HepG2 (cell line): ENCODE results near the gene ZNRF3. TPM values are rescaled to one million over a fixed set of nuclear protein-coding genes. Genes with fewer than 3 reads are reported as not detected.

Source experiments
- ELF3 ChIP-seq: IDR thresholded peaks from 2 replicates; pipeline ENCODE4 v1.6.1; 2016; ENCODE audit warnings: missing genetic modification reagents, missing compliant biosample characterization
- FOXP1 ChIP-seq, 2 experiments: fragments of 450-650 bp in 1 of 2; IDR thresholded peaks; 2 replicates each; pipeline ENCODE4 v1.6.1; 2017 to 2018; ENCODE audit warnings: antibody characterized with exemption in 1 of 2
- KMT2A ChIP-seq: sonication (generic); formaldehyde crosslinking; IDR thresholded peaks from 2 replicates; pipeline ENCODE4 v1.4.0; 2020; ENCODE audit warnings: missing genetic modification reagents
- MIXL1 ChIP-seq: IDR thresholded peaks from 2 replicates; pipeline ENCODE4 v1.6.1; 2016
- NR3C1 ChIP-seq: sonication (generic); formaldehyde crosslinking; IDR thresholded peaks from 2 replicates; pipeline ENCODE4 v1.4.0; 2020; ENCODE audit warnings: missing genetic modification reagents
- PATZ1 ChIP-seq: sonication (generic); formaldehyde crosslinking; IDR thresholded peaks from 2 replicates; pipeline ENCODE4 v1.4.0; 2020; ENCODE audit warnings: missing genetic modification reagents
- PAXIP1 ChIP-seq: sonication (generic); formaldehyde crosslinking; conservative IDR thresholded peaks from 2 replicates; pipeline ENCODE4 v1.4.0; 2020; ENCODE audit warnings: mild to moderate bottlenecking, missing genetic modification reagents, moderate library complexity
- PHF8 ChIP-seq: sonication (generic); formaldehyde crosslinking; IDR thresholded peaks from 2 replicates; pipeline ENCODE4 v1.5.0; 2020; ENCODE audit warnings: missing genetic modification reagents
- RBM22 ChIP-seq: fragments of 200-400 bp; formaldehyde crosslinking; optimal IDR thresholded peaks from 2 replicates; pipeline ENCODE3; 2017; ENCODE audit warnings: mild to moderate bottlenecking, low read length, moderate library complexity
- REL ChIP-seq: sonication (generic); formaldehyde crosslinking; conservative IDR thresholded peaks from 2 replicates; pipeline ENCODE4 v1.8.0; 2022; ENCODE audit warnings: mild to moderate bottlenecking, missing genetic modification reagents, moderate library complexity
- SMYD3 ChIP-seq: sonication (generic); formaldehyde crosslinking; IDR thresholded peaks from 2 replicates; pipeline ENCODE4 v1.8.1; 2023; ENCODE audit warnings: mild to moderate bottlenecking, missing genetic modification reagents
- SOX13 ChIP-seq, 3 experiments: fragments of 450-650 bp in 1 of 3; sonication (generic) in 1 of 3; formaldehyde crosslinking in 1 of 3; IDR thresholded peaks in 2 of 3; conservative IDR thresholded peaks in 1 of 3; 2 replicates each; pipeline versions ENCODE4 v1.5.0 to v1.6.1; 2016 to 2020; ENCODE audit warnings: antibody characterized with exemption in 1 of 3, mild to moderate bottlenecking in 1 of 3, missing compliant biosample characterization in 1 of 3, missing genetic modification reagents in 1 of 3, moderate library complexity in 1 of 3
- TEAD3 ChIP-seq: optimal IDR thresholded peaks from 2 replicates; pipeline ENCODE3; 2016; ENCODE audit warnings: borderline replicate concordance
- ZMYM3 ChIP-seq: sonication (generic); formaldehyde crosslinking; IDR thresholded peaks from 2 replicates; pipeline ENCODE4 v1.5.1; 2020; ENCODE audit warnings: mild to moderate bottlenecking, missing genetic modification reagents
- ZNF275 ChIP-seq: sonication (generic); formaldehyde crosslinking; IDR thresholded peaks from 2 replicates; pipeline ENCODE4 v1.8.0; 2022; ENCODE audit warnings: missing genetic modification reagents, mild to moderate bottlenecking, inconsistent platforms, borderline replicate concordance
- ZNF292 ChIP-seq: sonication (generic); formaldehyde crosslinking; IDR thresholded peaks from 2 replicates; pipeline ENCODE4 v1.8.1; 2022; ENCODE audit warnings: mild to moderate bottlenecking, low read depth, missing genetic modification reagents, borderline replicate concordance
- ZNF3 ChIP-seq: IDR thresholded peaks from 2 replicates; pipeline ENCODE4 v1.7.0; 2017; ENCODE audit warnings: inconsistent platforms
- ZNF75D ChIP-seq: sonication (generic); formaldehyde crosslinking; IDR thresholded peaks from 2 replicates; pipeline ENCODE4 v1.8.1; 2023; ENCODE audit warnings: missing genetic modification reagents, mild to moderate bottlenecking, borderline replicate concordance
- ZNF761 ChIP-seq: sonication (generic); formaldehyde crosslinking; conservative IDR thresholded peaks from 2 replicates; pipeline ENCODE4 v1.4.0; 2020; ENCODE audit warnings: mild to moderate bottlenecking, missing genetic modification reagents
- ZSCAN31 ChIP-seq: sonication (generic); formaldehyde crosslinking; IDR thresholded peaks from 2 replicates; pipeline ENCODE4 v1.5.0; 2020; ENCODE audit warnings: low read depth, mild to moderate bottlenecking, missing genetic modification reagents
- polyA plus RNA-seq, 8 experiments: library from polyadenylated mRNA; depleted of rRNA in 3 of 8; stranded (reverse) in 7 of 8; unstranded in 1 of 8; fragments of >200 nt; fragmentation: Illumina TruSeq in 4 of 8; extraction: Trizol in 4 of 8; gene quantifications; 2 replicates each; pipeline versions ENCODE4 v1.2.1 to v1.2.3, GENCODE V29; 2011 to 2016; ENCODE audit warnings: low read depth in 4 of 8, missing spikeins in 1 of 8, mixed read lengths in 1 of 8; ENCODE audit not compliant: insufficient read depth in 1 of 8
- total RNA-seq, 5 experiments: library from RNA; depleted of rRNA; stranded (reverse); fragments of >200 nt; fragmentation: Illumina TruSeq; extraction: Trizol; gene quantifications; 2 replicates each; pipeline ENCODE4 v1.2.3, GENCODE V29; 2016; ENCODE audit warnings: low read depth in 1 of 5
- TF ChIP-seq, protein P1 (sequence below): IDR thresholded peaks from 2 replicates; pipeline ENCODE4 v1.6.1; 2016

Gene ZNRF3
- total and polyA plus RNA-seq, 2 of the 13 experiments (the other 11 are each of a cell fraction or from before 2014, with no cell fraction given): 20.3 to 36.7 TPM

DNA sequence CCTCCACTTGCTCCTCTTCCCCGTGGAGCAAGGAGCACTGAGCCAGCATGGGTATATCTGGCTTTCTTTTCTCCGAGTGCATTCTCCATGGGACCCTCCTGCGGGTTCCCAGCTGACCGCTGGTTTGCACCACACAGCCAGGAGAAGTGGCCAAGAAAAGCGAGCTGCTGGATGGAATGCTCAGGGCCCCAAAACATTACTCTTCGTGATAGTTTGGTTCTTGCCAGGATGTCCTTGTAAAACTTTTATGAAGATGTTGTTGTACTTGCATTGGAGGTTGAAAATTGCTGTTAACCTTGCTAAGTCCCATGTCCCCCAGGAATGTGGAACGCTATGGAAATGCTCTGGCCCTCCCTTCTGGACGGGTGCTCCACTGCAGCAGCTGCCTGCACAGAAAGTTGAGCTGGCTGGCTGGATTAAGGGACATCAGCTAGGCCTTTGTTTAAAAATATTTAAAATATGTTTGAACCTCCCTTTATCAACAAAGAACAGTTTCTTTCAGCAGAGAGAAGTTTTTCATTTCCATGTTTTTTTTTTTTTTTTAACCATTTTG is 68.7 kb downstream of the ZNRF3 start (continued):
- TF ChIP-seq SMYD3 (CRISPR knock-in tag): no peak
- TF ChIP-seq SOX13 (IDR thresholded peaks at IDR 0.05): no peak
- TF ChIP-seq SOX13 (CRISPR knock-in tag; conservative IDR thresholded peaks at IDR 0.05 in 1 of 2, IDR thresholded peaks at IDR 0.05 in 1 of 2): peak in 1 of 2 experiments; percentile 23; a peak in 1 of 4 replicates
- TF ChIP-seq REL (CRISPR knock-in tag): no peak
- TF ChIP-seq PHF8 (CRISPR knock-in tag): 0 out of 2 replicates have a peak, but pooled peaks have one; percentile 36
- no peak for TF ChIP-seq ELF3 (CRISPR knock-in tag)
- TF ChIP-seq NR3C1 (CRISPR knock-in tag): no peak
- 0 out of 2 replicates have a peak, but pooled peaks have one; percentile 8 for TF ChIP-seq MIXL1
- no peak for TF ChIP-seq ZNF761 (CRISPR knock-in tag)
- 0 out of 2 replicates have a peak, but pooled peaks have one; percentile 39 for TF ChIP-seq ZMYM3 (CRISPR knock-in tag)
- TF ChIP-seq ZNF75D (CRISPR knock-in tag): no peak
- TF ChIP-seq, protein P1, sequence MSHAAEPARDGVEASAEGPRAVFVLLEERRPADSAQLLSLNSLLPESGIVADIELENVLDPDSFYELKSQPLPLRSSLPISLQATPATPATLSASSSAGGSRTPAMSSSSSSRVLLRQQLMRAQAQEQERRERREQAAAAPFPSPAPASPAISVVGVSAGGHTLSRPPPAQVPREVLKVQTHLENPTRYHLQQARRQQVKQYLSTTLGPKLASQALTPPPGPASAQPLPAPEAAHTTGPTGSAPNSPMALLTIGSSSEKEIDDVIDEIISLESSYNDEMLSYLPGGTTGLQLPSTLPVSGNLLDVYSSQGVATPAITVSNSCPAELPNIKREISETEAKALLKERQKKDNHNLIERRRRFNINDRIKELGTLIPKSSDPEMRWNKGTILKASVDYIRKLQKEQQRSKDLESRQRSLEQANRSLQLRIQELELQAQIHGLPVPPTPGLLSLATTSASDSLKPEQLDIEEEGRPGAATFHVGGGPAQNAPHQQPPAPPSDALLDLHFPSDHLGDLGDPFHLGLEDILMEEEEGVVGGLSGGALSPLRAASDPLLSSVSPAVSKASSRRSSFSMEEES: no peak
- peak; percentile 97 for TF ChIP-seq TEAD3 (CRISPR knock-in tag)
- no peak for TF ChIP-seq ZNF3 (CRISPR knock-in tag)
- no peak for TF ChIP-seq ZNF292 (CRISPR knock-in tag)
- TF ChIP-seq KMT2A: peak; percentile 49; the same call in 1 of the 2 replicates
- no peak for TF ChIP-seq ZNF275 (CRISPR knock-in tag)
- TF ChIP-seq PATZ1 (CRISPR knock-in tag): 0 out of 2 replicates have a peak, but pooled peaks have one; percentile 46
- peak; percentile 11 for TF ChIP-seq RBM22
- 0 out of 2 replicates have a peak, but pooled peaks have one; percentile 5 for TF ChIP-seq PAXIP1 (CRISPR knock-in tag)
- TF ChIP-seq FOXP1 (IDR thresholded peaks at IDR 0.05): no peak
- TF ChIP-seq FOXP1 (CRISPR knock-in tag; IDR thresholded peaks at IDR 0.05): no peak; the same call in 1 of the 2 replicates
- TF ChIP-seq ZSCAN31: 0 out of 2 replicates have a peak, but pooled peaks have one; percentile 33
